Eye (tissue), 1 donor: ENCODE results near the gene UBE2E1.
"Not testable (repeated sequence)": the region's sequence is repeated elsewhere in the genome, so short reads cannot be mapped to it uniquely, and the experiment has no call there.

Experiments
- DNase-seq: peaks from one replicate; pipeline ENCODE4 v3.0.0-alpha.2; 2015

Gene UBE2E1

DNA sequence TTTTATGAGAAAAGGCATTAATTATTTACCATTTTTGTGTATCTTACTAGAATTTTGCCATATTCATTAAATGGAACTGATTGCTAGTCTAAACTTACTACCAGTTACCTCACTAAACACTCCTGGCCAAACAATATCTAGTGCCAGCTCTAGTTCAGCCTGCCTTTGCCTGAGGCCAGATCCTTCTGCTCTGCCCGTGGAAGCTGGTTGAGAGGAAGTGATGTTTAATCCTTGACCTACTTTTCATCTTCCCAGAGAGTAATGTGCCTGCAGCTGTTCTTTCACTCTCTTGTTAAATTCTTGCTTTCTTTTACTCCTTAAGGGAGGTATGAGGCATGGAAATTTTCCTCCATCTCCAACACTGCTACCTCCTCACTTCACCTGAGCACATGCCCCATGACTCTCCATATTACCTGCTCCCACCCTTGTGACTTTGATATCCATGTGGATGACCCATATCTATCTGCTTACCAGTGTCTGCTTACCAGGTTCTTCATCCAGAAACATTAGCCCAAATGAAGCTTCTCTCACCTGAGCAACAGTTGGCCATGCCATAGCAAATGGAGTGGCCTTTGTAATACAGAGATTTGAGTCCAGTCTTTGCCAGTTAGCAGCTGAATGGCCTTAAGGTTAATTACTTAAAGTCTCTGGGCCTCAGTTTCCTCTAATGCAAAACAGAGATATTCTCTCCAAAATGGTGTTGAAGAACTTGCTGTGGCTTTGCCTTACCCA, 53.4 kb downstream of the UBE2E1 start:
- DNase-seq: peak; percentile 50

DNA sequence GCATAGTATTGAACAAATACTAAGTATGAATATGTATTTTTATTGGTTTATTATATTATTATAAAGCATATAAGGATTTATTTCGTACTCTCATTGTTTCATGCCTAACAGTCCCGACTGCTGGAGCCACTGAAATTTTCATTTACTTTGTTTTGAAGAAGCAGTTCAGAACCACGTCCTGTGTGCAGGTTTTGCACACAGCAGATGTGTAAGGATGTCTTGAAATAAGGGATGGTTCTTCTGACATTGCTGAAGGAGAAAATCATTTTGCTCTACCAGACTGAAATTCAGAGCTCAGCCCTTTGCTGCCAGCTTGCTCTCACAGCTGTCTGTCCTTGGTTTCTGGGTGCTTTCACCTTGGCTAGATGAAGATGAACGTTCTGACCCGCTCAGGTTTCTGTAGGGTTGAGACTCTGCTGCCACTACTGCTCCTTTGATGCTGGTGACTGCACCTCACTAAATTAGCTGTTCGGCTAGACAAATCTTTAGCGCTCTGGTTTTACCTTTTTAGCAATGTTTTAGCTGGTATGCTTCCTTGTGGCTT, 54.2 kb downstream of the UBE2E1 start:
- DNase-seq: no peak

- DNase-seq: no peak
These were observed 55.9 kb downstream of the UBE2E1 start for GRCh38 chr3:23861689-23862088.

GRCh38 chr3:23863060-23863459, 57.3 kb downstream of the UBE2E1 start:
- no peak for DNase-seq

- DNase-seq: no peak
These were observed 59.2 kb downstream of the UBE2E1 start for GRCh38 chr3:23864931-23865330.

GRCh38 chr3:23865595-23866396, 60.0 kb downstream of the UBE2E1 start:
- peak; percentile 77 for DNase-seq

DNA sequence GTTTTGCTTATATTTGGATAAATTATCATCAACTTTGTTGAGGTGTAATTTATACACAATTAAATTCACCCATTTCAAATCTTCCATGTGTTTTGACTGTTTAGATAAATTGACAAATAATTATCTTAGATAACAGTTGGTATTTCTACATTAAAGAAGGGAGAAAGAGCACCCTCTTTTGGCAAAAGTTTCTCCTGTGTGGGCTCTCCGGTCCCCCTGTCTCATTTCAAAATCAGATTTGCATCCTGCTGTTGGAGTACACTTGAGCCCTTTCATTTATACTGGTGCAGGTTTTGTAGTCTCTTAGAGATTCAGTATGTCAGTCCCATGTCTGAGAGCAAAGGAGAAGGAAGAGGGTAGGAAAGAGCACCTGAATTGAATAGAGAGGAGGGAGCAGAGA, 61.6 kb downstream of the UBE2E1 start:
- DNase-seq: no peak

DNA sequence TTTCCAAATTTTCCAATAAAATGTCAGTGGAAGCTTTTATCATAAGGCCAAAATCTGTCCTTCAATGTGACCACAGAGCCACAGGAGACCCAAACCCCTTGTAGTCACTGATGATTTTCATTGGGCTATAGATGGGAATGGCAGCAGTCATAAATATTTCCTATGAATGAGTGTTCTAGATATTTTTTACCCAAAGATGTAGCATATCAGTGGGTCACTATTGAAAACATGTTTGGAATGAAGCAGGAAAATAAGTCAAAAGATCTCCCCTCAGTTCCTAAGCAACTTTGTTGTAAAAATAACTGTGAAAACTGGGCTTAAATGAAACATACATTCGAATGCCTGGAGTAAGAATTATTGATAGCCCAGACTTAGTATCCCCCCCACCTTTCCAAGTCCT, 62.1 kb downstream of the UBE2E1 start:
- DNase-seq: no peak

- no peak for DNase-seq
These were observed 64.4 kb downstream of the UBE2E1 start for GRCh38 chr3:23869977-23870662.

DNA sequence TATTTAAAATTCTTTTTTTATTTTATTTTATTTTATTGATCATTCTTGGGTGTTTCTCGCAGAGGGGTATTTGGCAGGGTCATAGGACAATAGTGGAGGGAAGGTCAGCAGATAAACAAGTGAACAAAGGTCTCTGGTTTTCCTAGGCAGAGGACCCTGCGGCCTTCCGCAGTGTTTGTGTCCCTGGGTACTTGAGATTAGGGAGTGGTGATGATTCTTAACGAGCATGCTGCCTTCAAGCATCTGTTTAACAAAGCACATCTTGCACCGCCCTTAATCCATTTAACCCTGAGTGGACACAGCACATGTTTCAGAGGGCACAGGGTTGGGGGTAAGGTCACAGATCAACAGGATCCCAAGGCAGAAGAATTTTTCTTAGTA, 64.9 kb downstream of the UBE2E1 start:
- DNase-seq: not testable (repeated sequence)

DNA sequence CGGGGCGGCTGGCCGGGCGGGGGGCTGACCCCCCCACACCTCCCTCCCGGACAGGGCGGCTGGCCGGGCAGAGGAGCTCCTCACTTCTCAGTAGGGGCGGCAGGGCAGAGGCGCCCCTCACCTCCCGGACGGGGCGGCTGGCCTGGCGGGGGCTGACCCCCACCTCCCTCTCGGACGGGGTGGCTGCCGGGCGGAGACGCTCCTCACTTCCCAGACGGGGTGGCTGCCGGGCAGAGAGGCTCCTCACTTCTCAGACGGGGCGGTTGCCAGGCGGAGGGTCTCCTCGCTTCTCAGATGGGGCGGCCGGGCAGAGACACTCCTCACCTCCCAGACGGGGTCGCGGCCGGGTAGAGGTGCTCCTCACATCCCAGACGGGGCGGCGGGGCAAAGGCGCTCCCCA, 65.6 kb downstream of the UBE2E1 start:
- not testable (repeated sequence) for DNase-seq

- no peak for DNase-seq
These were observed 66.6 kb downstream of the UBE2E1 start for GRCh38 chr3:23872330-23872729.

GRCh38 chr3:23873941-23874340, 68.2 kb downstream of the UBE2E1 start:
- no peak for DNase-seq

DNA sequence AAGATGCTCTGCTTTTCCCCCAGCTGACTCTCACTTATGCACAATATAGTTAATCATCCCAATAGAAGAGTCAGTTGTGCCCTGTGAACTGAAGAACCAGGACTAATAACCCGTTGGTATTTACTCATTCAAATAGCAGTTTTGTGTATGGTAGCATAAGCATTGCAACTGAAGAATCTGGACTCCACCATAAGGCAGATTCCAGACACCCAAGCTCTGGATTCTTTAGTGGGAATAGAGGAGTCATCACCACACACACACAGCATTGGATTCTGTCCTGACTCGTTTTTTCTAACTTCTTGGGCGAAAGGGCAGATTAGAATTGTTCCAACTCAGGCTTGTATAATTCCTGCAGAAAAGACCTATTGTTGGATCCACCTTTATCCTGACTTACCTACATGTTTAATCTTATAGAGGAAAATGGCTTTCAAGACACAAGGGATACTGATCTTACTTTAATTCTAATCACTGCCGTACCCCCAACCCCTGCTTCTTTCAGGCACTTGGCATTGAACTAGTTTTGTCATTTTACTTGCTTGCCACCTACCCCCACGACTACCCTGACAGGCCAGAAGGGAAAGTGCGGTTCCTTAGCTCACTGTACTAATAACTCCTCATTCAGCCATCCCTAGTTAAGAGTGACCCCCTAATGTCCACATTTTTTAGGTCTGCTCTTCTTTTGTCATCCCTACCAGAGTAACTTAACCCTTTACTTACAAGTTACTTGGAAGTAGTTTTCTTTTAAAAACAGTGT, 68.8 kb downstream of the UBE2E1 start:
- DNase-seq: no peak

- no peak for DNase-seq
These were observed 69.5 kb downstream of the UBE2E1 start for GRCh38 chr3:23875113-23875725.

DNA sequence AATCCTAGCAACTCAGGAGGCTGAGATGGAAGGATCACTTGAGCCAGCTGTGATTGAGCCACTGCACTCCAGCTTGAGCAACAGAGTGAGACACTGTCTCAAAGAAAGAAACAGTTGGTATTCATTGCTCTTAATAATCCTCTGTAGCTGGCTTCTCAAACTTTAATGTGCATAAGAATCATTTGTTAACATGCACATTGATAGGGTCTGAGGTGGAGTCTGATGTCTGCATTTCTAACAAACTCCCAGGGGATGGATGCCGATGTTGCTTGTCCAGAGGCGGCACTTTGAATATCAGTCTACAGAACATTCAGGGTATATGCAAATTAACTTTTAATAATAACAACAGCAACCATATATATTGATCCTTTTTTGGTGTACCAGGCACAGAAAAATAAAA, 71.2 kb downstream of the UBE2E1 start:
- DNase-seq: no peak

- DNase-seq: no peak
These were observed 71.7 kb downstream of the UBE2E1 start for GRCh38 chr3:23877329-23877980.

GRCh38 chr3:23879485-23879884, 73.7 kb downstream of the UBE2E1 start:
- DNase-seq: no peak

GRCh38 chr3:23880703-23881339, 75.1 kb downstream of the UBE2E1 start:
- no peak for DNase-seq

GRCh38 chr3:23881993-23882392, 76.2 kb downstream of the UBE2E1 start:
- DNase-seq: not testable (repeated sequence)

GRCh38 chr3:23882487-23882918, 76.7 kb downstream of the UBE2E1 start:
- no peak for DNase-seq
